ENCODE results near the gene LZIC.
"Not testable (repeated sequence)": the region's sequence is repeated elsewhere in the genome, so short reads cannot be mapped to it uniquely, and the experiment has no call there.

LZIC gene

DNA sequence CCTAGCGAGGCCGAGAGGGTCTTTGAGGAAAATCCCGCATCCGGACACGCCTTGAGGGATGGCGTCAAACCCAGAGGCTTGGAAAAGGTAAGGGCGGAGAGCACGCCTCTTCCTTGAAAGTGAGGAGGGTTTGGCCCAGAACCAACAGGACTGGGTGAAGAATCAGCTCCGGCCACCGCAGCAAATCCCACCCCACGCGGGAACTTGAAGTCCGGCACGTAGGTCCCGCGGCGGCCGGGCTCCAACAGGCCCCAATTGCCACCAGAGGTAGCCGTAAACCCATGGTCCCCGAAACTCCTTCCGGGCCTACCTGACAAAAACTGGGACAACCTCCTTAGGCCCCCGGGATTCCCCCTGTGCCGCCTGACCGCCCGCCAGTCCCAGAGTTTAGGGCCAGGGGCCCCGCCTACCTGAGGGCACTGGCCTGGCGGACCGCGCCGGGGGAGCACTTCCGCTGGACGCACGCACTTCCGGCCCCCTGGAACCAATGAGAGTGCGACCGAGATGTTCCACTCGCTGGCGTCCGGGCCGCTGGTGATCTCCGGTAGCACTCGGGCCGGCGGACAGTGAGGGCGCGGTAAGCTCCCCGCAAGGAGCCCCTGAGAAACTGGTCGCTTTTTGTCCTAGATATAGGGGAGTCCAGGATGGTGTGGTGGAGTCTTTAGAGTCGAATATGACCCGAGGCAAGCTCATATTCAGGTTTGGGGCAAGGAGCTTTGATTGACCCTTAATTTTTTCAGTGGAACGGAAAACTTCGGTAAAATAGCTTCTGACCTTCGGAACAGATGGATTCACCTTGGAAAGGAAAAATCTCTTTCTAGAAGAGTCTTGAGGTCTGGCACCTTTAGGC is at the start of gene LZIC, which contains the start of gene NMNAT1:
TSS of gene LZIC (minus strand) at position 453 of the 850 bp plus-strand sequence. CDS start 6,772 bp downstream, outside the sequence.
TSS of gene NMNAT1 (plus strand) at position 537 of the 850 bp plus-strand sequence. CDS start 28,599 bp downstream, outside the sequence.
- DNase-seq = peak; percentile 95

DNA sequence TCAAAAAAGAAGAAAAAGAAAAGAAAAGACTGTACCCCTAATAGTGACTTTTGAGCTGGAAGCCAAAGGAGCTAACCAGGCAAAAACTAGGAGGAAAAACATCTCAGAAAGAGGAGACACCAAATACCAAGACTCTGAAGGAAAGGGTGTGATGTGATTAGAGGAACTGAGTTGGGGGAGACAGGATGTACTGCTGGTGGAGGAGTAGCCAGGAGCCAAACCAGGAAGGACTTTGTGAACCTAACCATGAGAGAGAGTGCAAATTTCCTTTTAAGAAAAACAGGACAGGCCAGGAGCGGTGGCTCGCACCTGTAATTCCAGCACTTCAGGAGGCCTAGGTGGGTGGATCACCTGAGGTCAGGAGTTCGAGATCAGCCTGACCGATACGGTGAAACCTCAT is 49.7 kb upstream of the LZIC start:
- no peak for DNase-seq

DNA sequence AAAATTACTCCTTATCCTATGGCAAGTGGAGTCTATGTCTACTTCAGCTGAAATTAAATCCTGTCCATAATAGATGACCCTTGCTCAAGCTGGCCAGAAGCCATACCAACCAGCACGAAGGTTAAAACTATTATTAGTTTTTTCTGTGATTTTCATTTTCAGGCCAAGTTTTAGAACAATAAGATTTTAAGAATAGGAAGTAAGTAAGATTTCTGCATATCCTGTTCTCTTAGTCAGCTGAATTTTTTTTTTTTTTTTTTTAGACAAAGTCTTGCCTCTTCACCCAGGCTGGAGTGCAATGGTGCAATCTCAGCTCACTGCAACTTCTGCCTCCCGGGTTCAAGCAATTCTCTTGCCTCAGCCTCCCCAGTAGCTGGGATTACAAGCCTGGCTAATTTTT is 47.8 kb upstream of the LZIC start:
- DNase-seq = no peak

DNA sequence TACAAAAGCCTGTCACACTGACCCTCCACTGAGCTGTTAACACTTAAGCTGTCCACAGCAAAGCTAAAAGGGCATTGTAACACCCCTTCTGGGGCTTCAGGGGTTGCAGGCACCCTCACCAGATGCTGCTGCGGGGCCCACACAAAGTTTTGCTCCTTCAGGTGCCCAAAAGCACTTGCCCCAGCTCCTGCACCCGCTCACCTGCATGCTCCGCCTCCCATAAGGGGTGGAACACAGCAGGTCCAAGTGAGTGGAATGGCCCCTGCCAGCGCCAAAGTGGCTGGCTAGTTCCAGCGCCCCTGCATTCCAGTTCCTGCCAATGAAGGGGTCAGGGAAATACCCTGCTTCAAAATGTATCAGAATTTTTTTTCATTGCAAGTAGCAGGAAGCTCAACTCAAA is 46.6 kb upstream of the LZIC start:
- no peak for DNase-seq

DNA sequence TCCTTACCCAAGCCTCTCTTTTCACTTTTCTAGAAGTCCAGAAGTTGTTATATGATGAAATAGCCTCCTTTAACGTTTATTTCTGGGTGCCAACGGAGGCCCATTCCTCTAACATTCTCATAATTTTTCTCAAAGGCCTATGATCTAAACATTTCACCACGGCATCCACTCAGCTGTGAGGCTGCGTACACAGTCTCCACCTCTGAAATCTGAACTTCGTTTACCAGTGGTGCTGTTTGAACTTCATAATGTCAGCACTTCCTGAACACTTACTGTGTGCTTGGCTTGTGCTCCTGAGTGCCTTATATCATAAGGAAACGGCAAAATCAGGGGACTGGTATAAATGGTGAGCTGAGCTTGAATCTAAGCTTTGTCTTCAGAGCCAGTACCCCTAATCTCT is 41.8 kb upstream of the LZIC start:
- no peak for DNase-seq

DNA sequence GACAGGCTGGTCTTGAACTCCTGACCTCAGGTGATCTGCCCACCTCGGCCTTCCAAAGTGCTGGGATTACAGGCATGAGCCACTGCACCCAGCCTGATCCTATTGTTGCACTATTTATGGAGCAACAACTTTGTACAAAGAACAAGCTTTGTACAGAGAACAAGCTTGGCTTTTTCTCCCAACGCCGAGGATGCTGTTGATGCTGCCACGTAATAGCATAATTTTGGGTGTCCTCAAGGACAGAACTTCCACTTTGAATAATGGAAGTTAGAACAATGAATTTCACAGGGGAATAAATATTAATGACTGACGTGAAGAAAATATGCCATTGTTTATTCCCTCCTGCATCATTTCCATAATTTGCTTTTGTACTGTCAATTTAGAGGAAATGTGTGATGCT is 41.1 kb upstream of the LZIC start:
- no peak for DNase-seq

DNA sequence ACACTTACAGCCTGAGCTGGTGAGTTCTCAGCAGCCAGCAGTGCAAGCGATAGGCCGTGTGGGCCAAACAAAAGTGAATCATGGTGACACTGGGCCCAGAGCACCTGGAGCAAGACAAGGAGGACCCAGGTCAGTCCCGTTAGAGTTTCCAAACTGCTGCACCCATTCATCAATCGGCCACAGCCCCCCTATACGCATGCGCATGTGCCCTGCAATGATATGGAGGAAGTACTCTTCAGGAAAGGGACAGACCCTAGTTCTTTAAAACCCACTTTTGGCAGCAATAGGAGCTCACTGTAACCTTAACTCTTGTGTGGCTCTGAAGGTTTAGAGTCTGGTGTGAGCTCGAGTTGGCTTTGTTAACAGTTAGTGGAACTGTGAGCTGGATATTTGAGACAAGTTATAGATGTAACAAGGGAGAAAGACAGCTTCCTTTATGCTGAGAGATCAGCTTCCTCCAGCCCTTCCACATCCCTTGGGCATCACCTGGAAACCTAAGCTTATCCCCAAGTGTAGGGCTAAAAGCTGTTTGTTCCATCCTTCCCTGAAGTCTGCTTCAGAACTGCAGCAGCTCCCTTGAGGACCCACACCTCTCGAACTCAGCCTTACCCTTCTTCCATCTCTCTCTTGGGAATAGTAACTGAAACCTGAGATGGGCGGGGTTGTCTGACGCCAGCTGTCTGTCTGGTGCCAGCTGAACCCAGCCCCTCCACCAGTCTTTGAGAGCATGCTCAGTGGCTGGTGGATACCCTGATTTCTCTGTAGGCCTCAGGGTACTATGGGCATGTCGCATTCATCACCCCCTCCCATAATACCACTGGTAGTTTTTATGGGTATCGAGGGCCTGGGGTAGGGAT is 17.7 kb upstream of the LZIC start:
- no peak for DNase-seq

DNA sequence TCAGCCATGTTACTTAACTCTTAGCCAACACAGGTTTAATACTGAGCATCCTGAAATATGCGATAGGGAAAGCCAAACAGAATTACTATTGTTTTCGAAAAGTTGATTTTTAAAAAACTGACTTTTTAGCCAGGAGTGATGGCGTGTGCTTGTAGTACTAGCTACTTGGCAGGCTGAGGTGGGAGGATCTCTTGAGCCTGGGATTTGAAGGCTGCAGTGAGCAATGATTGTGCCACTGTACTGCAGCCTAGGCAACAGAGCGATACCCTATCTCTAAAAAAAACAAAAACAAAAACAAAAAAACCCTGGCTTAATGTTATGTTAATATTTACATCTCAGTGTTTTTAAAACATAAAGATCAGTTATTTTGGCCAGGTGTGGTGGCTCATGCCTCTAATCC is 16.8 kb upstream of the LZIC start:
- no peak for DNase-seq

DNA sequence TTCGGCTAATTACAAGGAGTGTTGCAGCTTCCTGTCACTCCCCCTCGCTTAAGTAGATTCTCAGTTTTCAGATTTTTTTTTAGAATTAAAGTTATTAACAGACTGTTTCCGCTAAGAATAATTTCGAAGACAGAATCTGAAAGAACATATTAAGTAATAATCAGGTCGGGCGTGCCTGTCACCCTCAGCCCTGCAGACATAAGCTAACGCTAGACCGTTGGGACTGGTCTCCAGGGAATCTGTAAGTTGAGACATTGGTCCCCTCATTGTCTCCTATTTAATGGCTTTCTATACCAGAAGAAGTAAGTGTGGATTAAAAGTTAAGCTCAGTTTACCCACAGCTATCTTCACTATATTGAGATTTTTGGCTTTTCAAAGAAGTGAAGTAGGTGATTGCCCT is 14.5 kb upstream of the LZIC start:
- no peak for DNase-seq

DNA sequence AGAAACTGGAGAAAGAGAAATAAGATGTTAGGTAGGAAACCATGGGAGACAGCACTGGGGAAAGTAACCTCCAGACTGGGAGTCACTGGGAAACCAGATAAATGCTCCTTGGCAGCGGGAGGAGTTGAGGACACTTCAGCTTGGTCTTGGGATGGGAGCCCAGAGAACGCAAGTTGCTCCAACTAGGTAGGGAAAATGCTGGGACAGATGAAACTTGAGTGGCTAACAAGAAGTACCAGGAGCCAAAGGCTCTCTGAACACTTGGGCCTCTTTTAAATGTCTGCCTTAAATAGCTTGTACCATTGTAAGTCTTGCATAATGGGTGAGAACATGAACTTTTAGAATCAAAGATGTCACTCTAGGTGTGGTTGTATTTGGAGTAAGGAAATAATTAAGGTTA is 3.1 kb upstream of the LZIC start:
- no peak for DNase-seq

DNA sequence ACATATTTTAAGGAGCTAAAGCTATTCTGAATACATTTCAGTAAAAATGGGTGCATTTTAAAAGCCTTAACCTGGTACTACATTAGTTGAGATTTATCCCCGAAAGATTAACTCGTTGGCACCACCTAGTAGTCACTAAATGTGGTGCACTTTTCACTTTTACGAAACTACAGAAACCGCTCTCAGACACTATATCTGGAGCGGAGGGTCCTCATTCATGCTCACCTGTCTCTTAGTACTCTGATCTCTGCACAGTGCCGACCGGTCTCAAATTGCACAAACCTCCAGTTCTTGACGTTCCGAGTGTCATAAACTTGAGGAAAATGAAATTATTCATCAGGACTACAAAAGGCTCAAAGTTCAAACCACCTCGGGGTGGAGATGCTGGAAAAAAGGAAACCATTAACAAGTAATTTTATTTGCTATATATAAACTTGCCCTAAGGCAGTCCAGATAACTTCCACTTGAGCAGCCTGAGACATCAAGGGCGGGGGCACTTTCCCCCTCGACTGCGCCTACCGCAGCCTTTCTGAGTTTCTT is 722 bp downstream of the LZIC start:
- peak; percentile 17 for DNase-seq

DNA sequence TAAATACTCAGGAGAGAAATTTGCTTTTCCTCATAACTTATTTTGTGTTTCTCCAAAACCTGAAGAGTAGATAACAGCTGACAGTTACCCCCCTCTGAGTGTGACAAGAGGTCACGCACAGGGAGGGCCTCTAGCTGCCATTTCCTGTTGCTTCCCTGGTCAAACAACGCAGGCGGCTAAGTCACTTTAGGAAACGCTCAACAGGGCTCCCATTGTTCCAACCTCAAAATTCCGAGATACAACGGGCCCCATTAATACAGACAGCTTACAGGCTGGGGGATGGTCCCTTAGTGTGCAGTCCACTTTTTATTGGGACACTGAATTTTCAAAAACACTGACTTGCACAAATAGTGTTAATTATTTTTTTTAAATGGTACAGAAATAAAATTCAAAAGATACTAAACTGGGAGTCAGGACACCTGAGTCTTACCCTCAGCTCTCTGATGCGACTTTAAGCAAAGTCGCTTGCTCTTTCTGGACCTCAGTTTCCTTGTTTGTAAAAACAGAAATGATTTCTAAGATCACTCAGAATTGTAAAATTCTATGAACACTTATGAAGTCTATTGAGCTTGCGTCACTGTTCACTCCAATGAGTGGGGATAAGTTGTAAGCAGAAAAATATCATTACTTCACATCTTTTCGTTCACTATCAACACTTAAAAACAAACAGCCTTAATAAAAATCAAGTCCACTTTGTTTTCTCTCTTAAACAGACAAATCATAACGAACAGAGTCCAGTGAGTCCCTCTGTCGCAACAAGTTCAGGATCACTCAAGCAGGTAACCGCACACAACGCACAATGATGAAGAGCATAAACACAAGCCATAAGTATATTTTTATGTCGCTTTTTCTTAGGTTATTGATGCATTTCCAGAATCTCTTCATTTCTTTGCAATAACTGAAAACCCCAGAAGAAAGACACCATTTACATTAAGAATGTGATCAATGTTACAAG is 13.5 kb downstream of the LZIC start:
- DNase-seq = no peak

DNA sequence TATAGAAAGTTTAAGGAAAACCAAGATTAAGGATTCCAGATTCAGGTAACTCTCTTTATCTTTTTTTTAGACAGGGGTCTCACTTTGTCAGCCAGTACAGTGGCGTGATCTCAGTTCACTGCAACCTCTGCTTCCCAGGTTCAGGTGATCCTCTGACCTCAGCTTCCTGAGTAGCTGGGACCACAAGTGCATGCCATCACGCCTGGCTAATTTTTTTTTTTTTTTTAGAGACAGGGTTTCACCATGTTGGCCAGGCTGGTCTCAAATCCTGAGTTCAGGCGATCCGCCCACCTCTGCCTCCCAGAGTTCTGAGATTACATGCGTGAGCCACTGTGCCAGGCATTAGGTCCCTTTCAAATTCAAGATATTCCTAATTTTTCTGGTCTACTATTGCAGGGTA is 15.9 kb downstream of the LZIC start:
- DNase-seq = no peak

DNA sequence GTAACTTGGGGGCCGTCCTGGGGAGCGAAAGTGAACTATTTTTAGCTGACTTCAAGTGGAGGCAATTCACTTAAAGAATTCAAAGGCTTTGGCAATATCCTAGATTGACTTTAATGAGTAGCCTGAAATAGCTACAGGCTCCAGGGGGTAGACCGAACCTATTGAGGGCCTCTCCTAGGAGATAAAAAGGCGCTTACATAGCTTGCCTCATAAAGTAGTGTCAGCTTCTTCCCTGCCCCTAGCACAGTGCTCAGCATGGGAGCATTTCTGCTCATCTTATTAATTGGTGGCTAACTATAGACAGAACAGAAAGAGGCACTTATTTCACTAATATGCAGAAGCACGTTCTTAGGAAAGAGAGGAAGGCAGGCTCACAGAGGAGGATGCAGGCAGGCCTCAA is 20.8 kb downstream of the LZIC start:
- no peak for DNase-seq

DNA sequence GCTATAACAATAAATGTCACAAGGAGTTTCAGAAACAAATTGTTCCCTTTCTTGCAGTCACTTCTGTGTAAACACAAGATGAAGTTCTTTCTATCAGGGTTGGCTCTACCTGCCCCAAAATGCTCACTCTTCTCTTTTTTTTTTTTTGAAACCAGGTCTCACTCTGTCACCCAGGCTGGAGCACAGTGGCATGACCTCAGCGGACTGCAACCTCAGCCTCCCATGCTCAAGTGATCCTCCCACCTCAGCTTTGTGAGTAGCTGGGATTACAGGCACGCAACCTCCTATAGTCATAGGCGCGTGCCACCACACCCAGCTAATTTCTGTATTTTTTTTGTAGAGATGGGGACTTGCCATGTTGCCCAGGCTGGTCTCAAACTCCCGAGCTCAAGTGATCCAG is 22.6 kb downstream of the LZIC start:
- no peak for DNase-seq

DNA sequence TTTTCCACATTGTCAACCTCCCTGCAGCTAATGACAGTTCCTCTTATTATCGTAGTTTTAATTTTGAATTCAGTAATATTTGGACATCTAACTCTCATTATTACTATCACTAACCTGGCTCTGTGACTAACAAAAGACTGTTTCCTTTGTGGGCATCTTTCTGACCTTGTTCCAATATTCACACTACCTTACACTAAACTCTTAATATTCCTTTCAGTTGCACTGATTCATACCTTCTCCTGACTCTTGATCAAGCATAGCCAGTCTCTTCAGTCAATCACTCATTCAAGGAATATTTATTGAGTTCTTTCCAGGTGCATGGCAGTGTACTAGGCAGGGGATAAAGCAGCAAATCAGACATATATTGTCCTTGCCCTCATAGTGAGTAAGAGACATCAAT is 25.3 kb downstream of the LZIC start:
- no peak for DNase-seq

DNA sequence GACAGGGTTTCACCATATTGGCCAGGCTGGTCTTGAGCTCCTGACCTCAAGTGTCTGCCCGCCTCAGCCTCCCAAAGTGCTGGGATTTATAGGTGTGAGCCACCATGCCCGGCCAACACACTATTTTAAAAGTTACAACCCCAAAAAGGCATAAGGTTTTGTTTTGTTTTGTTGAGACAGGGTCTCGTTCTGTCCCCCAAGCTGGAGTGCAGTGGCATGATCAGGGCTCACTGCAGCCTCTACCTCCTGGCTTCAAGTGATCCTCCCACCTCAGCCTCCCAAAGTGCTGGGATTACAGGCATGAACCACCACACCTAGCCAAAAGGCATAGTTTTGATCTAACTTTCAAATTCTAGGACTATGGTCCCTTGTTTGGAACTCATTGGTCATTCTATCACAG is 25.7 kb downstream of the LZIC start:
- DNase-seq = not testable (repeated sequence)

DNA sequence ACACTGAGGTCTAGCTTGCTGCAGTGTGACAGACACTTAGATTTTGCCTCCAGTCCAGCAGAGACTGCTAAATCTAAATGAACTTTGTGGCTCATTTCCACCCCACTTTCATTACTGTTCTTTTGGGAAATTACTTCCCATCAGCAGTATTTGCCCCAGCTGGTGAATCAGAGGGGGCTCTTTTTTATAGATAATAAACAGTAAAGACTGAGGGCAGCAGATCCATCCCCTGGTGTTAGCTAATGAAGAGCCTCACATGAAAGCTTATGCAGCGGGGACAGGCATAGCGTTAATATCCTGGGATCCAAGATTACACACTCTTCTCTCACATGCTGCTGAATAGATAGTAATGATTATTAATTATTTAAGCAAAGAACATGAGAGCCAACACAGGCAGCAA is 26.7 kb downstream of the LZIC start:
- no peak for DNase-seq

DNA sequence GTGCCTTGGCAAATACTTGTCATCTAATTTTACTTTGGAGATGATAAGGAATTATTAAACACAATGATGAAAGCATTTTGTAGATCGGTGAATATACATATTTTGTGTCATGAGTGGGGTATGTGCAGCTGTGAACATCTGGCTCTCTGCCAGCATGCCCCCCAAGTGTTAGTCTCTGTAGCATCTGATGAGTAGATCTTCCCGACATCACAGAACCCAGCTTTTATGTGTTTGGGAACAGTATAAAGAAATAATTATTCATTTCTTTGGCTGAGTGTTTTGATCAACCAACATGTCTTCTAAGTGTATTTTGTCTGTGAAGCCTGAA is 28.6 kb downstream of the LZIC start:
- no peak for DNase-seq

DNA sequence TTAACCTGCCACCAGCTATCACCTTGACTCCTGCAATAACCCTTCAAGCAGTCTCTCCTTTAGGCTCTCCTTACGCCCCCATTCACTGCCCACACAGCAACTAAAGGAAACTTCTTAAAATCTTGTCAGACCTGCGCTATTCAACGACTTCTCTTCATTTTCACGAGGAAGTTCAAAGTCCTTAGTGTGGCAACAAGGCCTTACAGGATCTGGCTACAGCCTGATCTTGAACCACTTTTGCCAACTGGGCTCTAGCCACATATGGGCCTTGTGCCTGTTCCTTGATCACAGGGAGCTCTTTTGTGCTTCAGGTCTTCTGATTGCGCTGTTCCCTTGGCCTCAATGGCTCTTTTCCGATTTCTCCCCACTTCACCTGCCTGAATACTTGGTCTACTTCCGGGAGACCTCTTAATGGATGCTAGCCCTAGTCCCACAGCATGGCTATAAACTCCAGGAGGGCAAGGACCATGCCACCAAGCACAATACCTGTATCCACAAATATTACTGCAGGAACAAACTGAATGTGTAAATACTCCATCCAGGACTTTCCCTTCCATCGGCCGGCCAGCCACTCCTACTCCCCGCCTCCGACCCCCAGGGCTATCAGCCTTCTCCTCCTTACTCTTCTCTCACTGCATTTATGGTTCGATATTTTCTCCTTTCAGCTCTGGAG is 30.8 kb downstream of the LZIC start:
- no peak for DNase-seq

DNA sequence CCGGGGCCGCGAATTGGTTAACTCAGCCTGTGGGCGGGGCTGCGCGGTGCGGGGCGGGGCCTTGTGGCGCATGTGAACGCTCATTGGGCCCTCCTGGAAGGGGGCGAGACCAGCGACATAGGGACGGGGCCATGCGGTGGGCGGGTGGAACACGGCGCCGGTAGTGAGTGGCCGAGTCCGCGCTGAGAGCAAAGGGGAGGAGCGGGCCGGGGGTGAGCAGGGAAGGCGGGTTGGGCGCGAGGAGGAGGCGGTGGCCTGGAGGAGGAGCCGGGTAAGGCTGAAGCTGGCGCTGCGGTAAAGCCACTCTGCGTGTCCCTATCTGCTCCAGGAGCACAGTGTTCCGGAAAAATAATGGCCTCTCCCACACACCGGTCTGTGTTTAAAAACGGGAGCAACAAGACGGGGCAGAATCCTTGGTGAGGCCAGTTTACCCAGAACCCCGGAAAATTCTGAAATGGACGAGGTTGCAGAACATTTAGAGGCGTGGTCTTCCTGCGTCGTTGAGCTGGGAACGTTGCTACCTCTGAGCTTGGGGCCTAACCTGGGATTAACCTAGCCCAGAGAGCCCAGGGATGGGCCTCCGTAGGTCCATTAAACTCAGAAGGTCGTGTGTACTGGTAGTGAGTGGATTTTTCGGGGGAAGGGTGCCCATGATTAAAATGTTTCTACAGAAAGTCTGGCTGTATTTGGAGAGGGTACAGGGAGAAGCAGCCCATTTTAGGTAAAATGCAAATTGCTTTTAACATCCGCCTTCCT is 32.6 kb downstream of the LZIC start:
- peak; percentile 100 for DNase-seq

Measured in activated CD4-positive, alpha-beta T cell treated with anti-CD3 and anti-CD28 coated beads for 48 hours (primary cell).